ENCODE results near the gene FBN2. TPM values are rescaled to one million over a fixed set of nuclear protein-coding genes. Genes with fewer than 3 reads are reported as not detected.

Gene FBN2
- total RNA-seq, 1 experiment from 2014 or later: not detected

GRCh38 chr5:128528637-128529255 is 9.3 kb downstream of the FBN2 start:
- H3K4me1 ChIP-seq (ENCODE audit: low read length): no peaks in the 10 kb centered on the region
- H3K9me2 ChIP-seq (replicated peaks; ENCODE audit: insufficient read depth, low read length): no peaks in the 10 kb centered on the region
- no peaks in the 10 kb centered on the region for H3K27me3 ChIP-seq (ENCODE audit: low read length)
- no peak for DNase-seq
- H3K9me3 ChIP-seq (ENCODE audit: low read length): no peaks in the 10 kb centered on the region
- H3K79me2 ChIP-seq (ENCODE audit: low read length): no peaks in the 10 kb centered on the region
- H3K36me3 ChIP-seq (ENCODE audit: insufficient read depth, low read length): no peaks in the 10 kb centered on the region
- no peak overlapping the region for H3K4me2 ChIP-seq (ENCODE audit: low read depth, low read length, poor library complexity, severe bottlenecking)
- H2AFZ ChIP-seq (ENCODE audit: low read length): no peak overlapping the region
- no peak overlapping the region for H3K9ac ChIP-seq (ENCODE audit: low read length)
- no peaks in the 10 kb centered on the region for H4K20me1 ChIP-seq (ENCODE audit: insufficient read depth, low read depth, low read length)
- H3K4me3 ChIP-seq (ENCODE audit: low read length): no peak overlapping the region
- no peak overlapping the region for H3K27ac ChIP-seq (ENCODE audit: low read length)

- Histone ChIP-seq H3K4me3 (ENCODE audit: low read length) (no peak overlapping the region), H3K9me2 (replicated peaks; ENCODE audit: insufficient read depth, low read length) (no peaks in the 10 kb centered on the region), H3K9me3 (ENCODE audit: low read length) (no peaks in the 10 kb centered on the region), H3K9ac (ENCODE audit: low read length) (no peak overlapping the region), H4K20me1 (ENCODE audit: insufficient read depth, low read depth, low read length) (no peaks in the 10 kb centered on the region), H2AFZ (ENCODE audit: low read length) (no peak overlapping the region), H3K79me2 (ENCODE audit: low read length) (no peaks in the 10 kb centered on the region), H3K4me2 (ENCODE audit: low read depth, low read length, poor library complexity, severe bottlenecking) (no peak overlapping the region), H3K36me3 (ENCODE audit: insufficient read depth, low read length) (no peaks in the 10 kb centered on the region), H3K27ac (ENCODE audit: low read length) (no peak overlapping the region), H3K27me3 (ENCODE audit: low read length) (no peaks in the 10 kb centered on the region), H3K4me1 (ENCODE audit: low read length) (no peaks in the 10 kb centered on the region)
- no peak for DNase-seq
Observed at GRCh38 chr5:128528126-128528525, 9.9 kb downstream of the FBN2 start.

GRCh38 chr5:128527077-128527476 is 11.0 kb downstream of the FBN2 start:
- Histone ChIP-seq H3K79me2 (ENCODE audit: low read length) (no peaks in the 10 kb centered on the region), H3K27me3 (ENCODE audit: low read length) (no peaks in the 10 kb centered on the region), H3K9me2 (replicated peaks; ENCODE audit: insufficient read depth, low read length) (no peaks in the 10 kb centered on the region), H3K36me3 (ENCODE audit: insufficient read depth, low read length) (no peaks in the 10 kb centered on the region), H3K27ac (ENCODE audit: low read length) (no peak overlapping the region), H3K9ac (ENCODE audit: low read length) (no peak overlapping the region), H3K4me3 (ENCODE audit: low read length) (no peak overlapping the region), H3K9me3 (ENCODE audit: low read length) (no peaks in the 10 kb centered on the region), H2AFZ (ENCODE audit: low read length) (no peak overlapping the region), H3K4me1 (ENCODE audit: low read length) (no peaks in the 10 kb centered on the region), H3K4me2 (ENCODE audit: low read depth, low read length, poor library complexity, severe bottlenecking) (no peak overlapping the region), H4K20me1 (ENCODE audit: insufficient read depth, low read depth, low read length) (no peaks in the 10 kb centered on the region)
- no peak for DNase-seq

GRCh38 chr5:128522336-128522735 is 15.7 kb downstream of the FBN2 start:
- no peaks in the 10 kb centered on the region for H3K27me3 ChIP-seq (ENCODE audit: low read length)
- H3K36me3 ChIP-seq (ENCODE audit: insufficient read depth, low read length): no peaks in the 10 kb centered on the region
- no peaks in the 10 kb centered on the region for H3K79me2 ChIP-seq (ENCODE audit: low read length)
- no peaks in the 10 kb centered on the region for H3K9me2 ChIP-seq (replicated peaks; ENCODE audit: insufficient read depth, low read length)
- no peaks in the 10 kb centered on the region for H4K20me1 ChIP-seq (ENCODE audit: insufficient read depth, low read depth, low read length)
- no peak overlapping the region for H3K27ac ChIP-seq (ENCODE audit: low read length)
- no peak overlapping the region for H2AFZ ChIP-seq (ENCODE audit: low read length)
- DNase-seq: no peak
- no peak overlapping the region for H3K4me2 ChIP-seq (ENCODE audit: low read depth, low read length, poor library complexity, severe bottlenecking)
- no peaks in the 10 kb centered on the region for H3K4me1 ChIP-seq (ENCODE audit: low read length)
- H3K4me3 ChIP-seq (ENCODE audit: low read length): no peak overlapping the region
- no peaks in the 10 kb centered on the region for H3K9me3 ChIP-seq (ENCODE audit: low read length)
- no peak overlapping the region for H3K9ac ChIP-seq (ENCODE audit: low read length)

GRCh38 chr5:128519827-128520226 is 18.2 kb downstream of the FBN2 start:
- Histone ChIP-seq H3K9me3 (ENCODE audit: low read length) (no peaks in the 10 kb centered on the region), H3K4me1 (ENCODE audit: low read length) (no peaks in the 10 kb centered on the region), H2AFZ (ENCODE audit: low read length) (no peak overlapping the region), H3K79me2 (ENCODE audit: low read length) (no peaks in the 10 kb centered on the region), H3K27ac (ENCODE audit: low read length) (no peak overlapping the region), H3K4me3 (ENCODE audit: low read length) (no peak overlapping the region), H3K27me3 (ENCODE audit: low read length) (no peaks in the 10 kb centered on the region), H3K9ac (ENCODE audit: low read length) (no peak overlapping the region), H4K20me1 (ENCODE audit: insufficient read depth, low read depth, low read length) (no peaks in the 10 kb centered on the region), H3K9me2 (replicated peaks; ENCODE audit: insufficient read depth, low read length) (no peaks in the 10 kb centered on the region), H3K36me3 (ENCODE audit: insufficient read depth, low read length) (no peaks in the 10 kb centered on the region), H3K4me2 (ENCODE audit: low read depth, low read length, poor library complexity, severe bottlenecking) (no peak overlapping the region)
- no peak for DNase-seq

- no peaks in the 10 kb centered on the region for H3K27me3 ChIP-seq (ENCODE audit: low read length)
- H3K4me2 ChIP-seq (ENCODE audit: low read depth, low read length, poor library complexity, severe bottlenecking): no peak overlapping the region
- H3K9me3 ChIP-seq (ENCODE audit: low read length): no peaks in the 10 kb centered on the region
- DNase-seq: no peak
- no peaks in the 10 kb centered on the region for H3K4me1 ChIP-seq (ENCODE audit: low read length)
- H3K27ac ChIP-seq (ENCODE audit: low read length): no peak overlapping the region
- no peaks in the 10 kb centered on the region for H3K9me2 ChIP-seq (replicated peaks; ENCODE audit: insufficient read depth, low read length)
- H4K20me1 ChIP-seq (ENCODE audit: insufficient read depth, low read depth, low read length): no peaks in the 10 kb centered on the region
- H3K9ac ChIP-seq (ENCODE audit: low read length): no peak overlapping the region
- H3K36me3 ChIP-seq (ENCODE audit: insufficient read depth, low read length): no peaks in the 10 kb centered on the region
- no peak overlapping the region for H2AFZ ChIP-seq (ENCODE audit: low read length)
- H3K79me2 ChIP-seq (ENCODE audit: low read length): no peaks in the 10 kb centered on the region
- no peak overlapping the region for H3K4me3 ChIP-seq (ENCODE audit: low read length)
Observed at GRCh38 chr5:128516978-128517377, 21.1 kb downstream of the FBN2 start.

GRCh38 chr5:128513806-128514205 is 24.2 kb downstream of the FBN2 start:
- no peaks in the 10 kb centered on the region for H4K20me1 ChIP-seq (ENCODE audit: insufficient read depth, low read depth, low read length)
- no peaks in the 10 kb centered on the region for H3K9me2 ChIP-seq (replicated peaks; ENCODE audit: insufficient read depth, low read length)
- no peaks in the 10 kb centered on the region for H3K36me3 ChIP-seq (ENCODE audit: insufficient read depth, low read length)
- H3K4me3 ChIP-seq (ENCODE audit: low read length): no peak overlapping the region
- no peak overlapping the region for H2AFZ ChIP-seq (ENCODE audit: low read length)
- H3K27ac ChIP-seq (ENCODE audit: low read length): no peak overlapping the region
- DNase-seq: no peak
- no peaks in the 10 kb centered on the region for H3K9me3 ChIP-seq (ENCODE audit: low read length)
- no peak overlapping the region for H3K4me2 ChIP-seq (ENCODE audit: low read depth, low read length, poor library complexity, severe bottlenecking)
- no peaks in the 10 kb centered on the region for H3K79me2 ChIP-seq (ENCODE audit: low read length)
- H3K27me3 ChIP-seq (ENCODE audit: low read length): no peaks in the 10 kb centered on the region
- no peaks in the 10 kb centered on the region for H3K4me1 ChIP-seq (ENCODE audit: low read length)
- H3K9ac ChIP-seq (ENCODE audit: low read length): no peak overlapping the region

- Histone ChIP-seq H2AFZ (ENCODE audit: low read length) (no peak overlapping the region), H3K9me2 (replicated peaks; ENCODE audit: insufficient read depth, low read length) (no peaks in the 10 kb centered on the region), H3K4me3 (ENCODE audit: low read length) (no peak overlapping the region), H3K4me1 (ENCODE audit: low read length) (no peaks in the 10 kb centered on the region), H3K9me3 (ENCODE audit: low read length) (no peaks in the 10 kb centered on the region), H3K27ac (ENCODE audit: low read length) (no peak overlapping the region), H3K9ac (ENCODE audit: low read length) (no peak overlapping the region), H3K4me2 (ENCODE audit: low read depth, low read length, poor library complexity, severe bottlenecking) (no peak overlapping the region), H3K79me2 (ENCODE audit: low read length) (no peaks in the 10 kb centered on the region), H4K20me1 (ENCODE audit: insufficient read depth, low read depth, low read length) (no peaks in the 10 kb centered on the region), H3K36me3 (ENCODE audit: insufficient read depth, low read length) (no peaks in the 10 kb centered on the region), H3K27me3 (ENCODE audit: low read length) (no peaks in the 10 kb centered on the region)
- DNase-seq: no peak
Observed at GRCh38 chr5:128512894-128513293, 25.2 kb downstream of the FBN2 start.

GRCh38 chr5:128506643-128507042 is 31.4 kb downstream of the FBN2 start:
- no peaks in the 10 kb centered on the region for H3K79me2 ChIP-seq (ENCODE audit: low read length)
- H2AFZ ChIP-seq (ENCODE audit: low read length): no peak overlapping the region
- no peaks in the 10 kb centered on the region for H3K9me3 ChIP-seq (ENCODE audit: low read length)
- no peak overlapping the region for H3K9ac ChIP-seq (ENCODE audit: low read length)
- no peaks in the 10 kb centered on the region for H4K20me1 ChIP-seq (ENCODE audit: insufficient read depth, low read depth, low read length)
- H3K4me1 ChIP-seq (ENCODE audit: low read length): no peaks in the 10 kb centered on the region
- no peak overlapping the region for H3K27ac ChIP-seq (ENCODE audit: low read length)
- no peaks in the 10 kb centered on the region for H3K9me2 ChIP-seq (replicated peaks; ENCODE audit: insufficient read depth, low read length)
- H3K36me3 ChIP-seq (ENCODE audit: insufficient read depth, low read length): no peaks in the 10 kb centered on the region
- DNase-seq: no peak
- peaks cover 4% of the 10 kb centered on the region; the same call in 1 of the 2 replicates for H3K27me3 ChIP-seq (ENCODE audit: low read length)
- H3K4me2 ChIP-seq (ENCODE audit: low read depth, low read length, poor library complexity, severe bottlenecking): no peak overlapping the region
- no peak overlapping the region for H3K4me3 ChIP-seq (ENCODE audit: low read length)

Measured in Karpas-422 (cell line).